ENCODE data around the gene TNFSF10. TPM values are rescaled to one million over a fixed set of nuclear protein-coding genes. Genes with fewer than 3 reads are reported as not detected.

Gene TNFSF10
- total RNA-seq, 1 experiment from 2014 or later = not detected

DNA sequence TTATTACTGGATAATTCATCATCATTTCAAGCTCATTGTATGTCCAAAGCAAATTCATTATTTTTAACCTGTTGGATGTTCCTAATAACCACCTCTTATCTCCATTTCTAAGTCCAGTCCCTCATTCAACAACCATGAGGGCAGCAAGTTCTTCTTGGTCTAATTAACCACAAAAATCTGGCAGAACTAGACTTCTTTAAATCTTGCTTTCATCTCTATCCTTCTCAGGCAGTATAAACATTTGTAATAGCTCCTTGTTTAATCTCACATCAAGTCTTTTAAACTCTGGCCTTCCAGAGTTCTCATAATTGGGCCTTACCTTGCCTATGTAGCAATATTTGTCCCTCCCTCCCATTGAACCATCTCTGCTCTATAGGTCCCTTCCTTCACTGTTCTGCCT, 57.9 kb downstream of the TNFSF10 start:
- DNase-seq = no peak
- no peaks in the 10 kb centered on the region for H3K9me3 ChIP-seq (replicated peaks)
- peaks cover 12% of the 10 kb centered on the region for H3K4me1 ChIP-seq
- H3K27me3 ChIP-seq = no peaks in the 10 kb centered on the region
- no peak overlapping the region for H3K4me3 ChIP-seq
- no peaks in the 10 kb centered on the region for H3K36me3 ChIP-seq
- H3K27ac ChIP-seq = no peak overlapping the region

DNA sequence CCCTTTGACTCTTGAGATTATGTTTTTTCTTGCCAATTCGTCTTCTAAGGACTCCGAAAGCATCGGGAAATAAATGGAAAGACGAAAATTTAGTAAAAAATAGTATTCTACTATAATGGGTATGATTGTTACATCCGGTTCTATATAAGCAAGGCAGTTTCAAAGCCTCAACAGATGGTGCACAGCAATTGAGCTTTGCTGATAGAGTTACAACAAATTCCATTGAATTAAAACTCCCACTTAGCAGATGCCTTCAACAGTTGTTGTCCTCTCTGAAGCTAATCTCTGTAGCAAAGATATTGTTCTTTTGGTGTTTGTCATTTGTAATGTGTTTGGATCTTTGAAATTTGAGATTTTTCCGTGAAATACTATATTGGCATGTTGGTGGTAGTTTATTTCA, 58.9 kb downstream of the TNFSF10 start:
- Histone ChIP-seq H3K27me3 (no peaks in the 10 kb centered on the region), H3K4me1 (peaks cover 12% of the 10 kb centered on the region), H3K4me3 (no peak overlapping the region), H3K36me3 (no peaks in the 10 kb centered on the region), H3K27ac (0 out of 2 replicates have a peak overlapping the region, but pooled peaks have one; percentile 15), H3K9me3 (replicated peaks) (no peaks in the 10 kb centered on the region)
- DNase-seq = peak; percentile 25 to 59

DNA sequence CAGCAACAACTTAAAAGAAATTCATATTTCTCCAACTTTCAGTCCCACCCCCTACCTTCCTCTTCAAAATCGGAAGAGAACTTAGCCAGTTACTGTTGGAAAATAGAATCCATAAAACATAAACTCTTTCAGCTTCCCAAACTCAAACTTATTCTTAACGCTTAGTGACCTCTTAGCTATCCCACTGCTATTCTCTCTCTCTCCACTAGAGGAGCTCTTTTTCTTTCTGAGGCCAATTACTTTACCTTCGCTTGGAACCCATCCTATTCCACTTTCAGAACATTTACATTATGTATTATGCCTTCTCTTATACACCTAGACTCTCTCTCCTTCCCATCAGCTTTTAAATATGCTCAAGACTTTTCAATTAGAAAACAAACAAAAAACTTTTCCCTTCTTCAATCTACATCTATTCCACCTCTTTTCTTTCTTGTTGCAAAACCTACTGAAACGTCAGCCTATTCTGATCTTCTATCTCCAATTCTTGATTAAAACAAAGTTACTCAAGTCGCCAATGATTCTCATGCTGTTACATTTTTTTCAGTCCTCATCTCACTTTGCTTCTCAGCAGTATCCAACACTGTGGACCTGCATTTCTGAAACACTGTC, 61.6 kb downstream of the TNFSF10 start:
- no peak overlapping the region for H3K27ac ChIP-seq
- no peak overlapping the region for H3K4me3 ChIP-seq
- H3K36me3 ChIP-seq = no peaks in the 10 kb centered on the region
- DNase-seq = peak in 1 of 2 experiments; percentile 53
- no peaks in the 10 kb centered on the region for H3K27me3 ChIP-seq
- H3K9me3 ChIP-seq (replicated peaks) = no peaks in the 10 kb centered on the region
- peaks cover 24% of the 10 kb centered on the region for H3K4me1 ChIP-seq

GRCh38 chr3:172456404-172456803, 66.8 kb downstream of the TNFSF10 start:
- Histone ChIP-seq H3K9me3 (replicated peaks) (no peaks in the 10 kb centered on the region), H3K27ac (no peak overlapping the region), H3K27me3 (no peaks in the 10 kb centered on the region), H3K4me1 (peaks cover 16% of the 10 kb centered on the region), H3K36me3 (no peaks in the 10 kb centered on the region), H3K4me3 (no peak overlapping the region)
- no peak for DNase-seq

Other genes with a start within 250 kb of the TNFSF10 start
- gene GHSR, start 75.0 kb downstream of the TNFSF10 start, total RNA-seq (2014; rRNA removed; shearing (Covaris generic)) = 1.0 and 1.3 TPM in 2 replicates
- 1.1 and 1.4 TPM in 2 replicates for gene NCEH1, start 187.6 kb upstream of the TNFSF10 start, total RNA-seq (2014; rRNA removed; shearing (Covaris generic))
- 43.5 and 43.9 TPM in 2 replicates for gene ECT2, start 227.3 kb upstream of the TNFSF10 start, total RNA-seq (2014; rRNA removed; shearing (Covaris generic))